Measurements from ENCODE around the gene GIPC3.

The GIPC3 gene

GRCh38 chr19:3548606-3549005, 36.7 kb upstream of the GIPC3 start:
- no peak overlapping the region for H3K4me3 ChIP-seq (ENCODE audit: low read depth, low read length)
- DNase-seq (ENCODE audit: low read depth), result no peak
- in situ Hi-C loops (cut with HindIII; ENCODE audit: low sequenced_read_pairs), result no loop called here
- TF ChIP-seq CTCF (IDR thresholded peaks at IDR 0.05; ENCODE audit: low read depth, low read length, missing control alignments), result no peak

- in situ Hi-C loops (cut with HindIII; ENCODE audit: low sequenced_read_pairs), result no loop called here
- DNase-seq (ENCODE audit: low read depth), result no peak
- H3K4me3 ChIP-seq (ENCODE audit: low read depth, low read length), result no peak overlapping the region
- TF ChIP-seq CTCF (IDR thresholded peaks at IDR 0.05; ENCODE audit: low read depth, low read length, missing control alignments), result no peak
These were observed 35.5 kb upstream of the GIPC3 start for GRCh38 chr19:3549816-3550215.

GRCh38 chr19:3550947-3551791, 34.1 kb upstream of the GIPC3 start:
- H3K4me3 ChIP-seq (ENCODE audit: low read depth, low read length), result no peak overlapping the region
- in situ Hi-C loops (cut with HindIII; ENCODE audit: low sequenced_read_pairs), result no loop called here
- no peak for DNase-seq (ENCODE audit: low read depth)
- TF ChIP-seq CTCF (IDR thresholded peaks at IDR 0.05; ENCODE audit: low read depth, low read length, missing control alignments), result no peak

GRCh38 chr19:3551792-3552095, 33.5 kb upstream of the GIPC3 start:
- DNase-seq (ENCODE audit: low read depth), result no peak
- no peak overlapping the region for H3K4me3 ChIP-seq (ENCODE audit: low read depth, low read length)
- TF ChIP-seq CTCF (IDR thresholded peaks at IDR 0.05; ENCODE audit: low read depth, low read length, missing control alignments), result no peak
- in situ Hi-C loops (cut with HindIII; ENCODE audit: low sequenced_read_pairs), result no loop called here

- H3K4me3 ChIP-seq (ENCODE audit: low read depth, low read length), result no peak overlapping the region
- in situ Hi-C loops (cut with HindIII; ENCODE audit: low sequenced_read_pairs), result no loop called here
- TF ChIP-seq CTCF (IDR thresholded peaks at IDR 0.05; ENCODE audit: low read depth, low read length, missing control alignments), result no peak
- DNase-seq (ENCODE audit: low read depth), result no peak
These were observed 30.8 kb upstream of the GIPC3 start for GRCh38 chr19:3554254-3555083.

- no peak for TF ChIP-seq CTCF (IDR thresholded peaks at IDR 0.05; ENCODE audit: low read depth, low read length, missing control alignments)
- in situ Hi-C loops (cut with HindIII; ENCODE audit: low sequenced_read_pairs), result no loop called here
- peak overlapping the region; percentile 69 for H3K4me3 ChIP-seq (ENCODE audit: low read depth, low read length)
- DNase-seq (ENCODE audit: low read depth), result no peak
These were observed 29.4 kb upstream of the GIPC3 start for GRCh38 chr19:3555653-3556422.

All from astrocyte of the cerebellum (primary cell).